ENCODE measurements around the gene NRG2. TPM values are rescaled to one million over a fixed set of nuclear protein-coding genes. Genes with fewer than 3 reads are reported as not detected.

The NRG2 gene
- total and polyA plus RNA-seq, 2 of the 8 experiments (the other 6 are each of a cell fraction or from before 2014, with no cell fraction given) = 0.27 to 0.54 TPM

GRCh38 chr5:139823757-139824355 is 219.2 kb downstream of the NRG2 start (continued):
- TF ChIP-seq CHD7 (IDR thresholded peaks at IDR 0.05; ENCODE audit: insufficient replicate concordance, low read length) (no peak), CBX8 (IDR thresholded peaks at IDR 0.05; ENCODE audit: borderline replicate concordance, low read depth, low read length) (no peak), TBP (IDR thresholded peaks at IDR 0.05; ENCODE audit: low read depth, low read length) (no peak), RFX5 (IDR thresholded peaks at IDR 0.05; ENCODE audit: borderline replicate concordance, low read depth, low read length) (no peak), CHD1 (IDR thresholded peaks at IDR 0.05; ENCODE audit: low read depth, low read length) (no peak), BACH1 (IDR thresholded peaks at IDR 0.05; ENCODE audit: low read length) (no peak)
- TF ChIP-seq, protein P1, sequence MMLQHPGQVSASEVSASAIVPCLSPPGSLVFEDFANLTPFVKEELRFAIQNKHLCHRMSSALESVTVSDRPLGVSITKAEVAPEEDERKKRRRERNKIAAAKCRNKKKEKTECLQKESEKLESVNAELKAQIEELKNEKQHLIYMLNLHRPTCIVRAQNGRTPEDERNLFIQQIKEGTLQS (IDR thresholded peaks at IDR 0.05; ENCODE audit: insufficient read depth, low read depth, low read length) = no peak
- TF ChIP-seq, protein P2, sequence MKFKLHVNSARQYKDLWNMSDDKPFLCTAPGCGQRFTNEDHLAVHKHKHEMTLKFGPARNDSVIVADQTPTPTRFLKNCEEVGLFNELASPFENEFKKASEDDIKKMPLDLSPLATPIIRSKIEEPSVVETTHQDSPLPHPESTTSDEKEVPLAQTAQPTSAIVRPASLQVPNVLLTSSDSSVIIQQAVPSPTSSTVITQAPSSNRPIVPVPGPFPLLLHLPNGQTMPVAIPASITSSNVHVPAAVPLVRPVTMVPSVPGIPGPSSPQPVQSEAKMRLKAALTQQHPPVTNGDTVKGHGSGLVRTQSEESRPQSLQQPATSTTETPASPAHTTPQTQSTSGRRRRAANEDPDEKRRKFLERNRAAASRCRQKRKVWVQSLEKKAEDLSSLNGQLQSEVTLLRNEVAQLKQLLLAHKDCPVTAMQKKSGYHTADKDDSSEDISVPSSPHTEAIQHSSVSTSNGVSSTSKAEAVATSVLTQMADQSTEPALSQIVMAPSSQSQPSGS (IDR thresholded peaks at IDR 0.05; ENCODE audit: low read length) = no peak

Data from H1 (cell line).